HG02943 (cell line): ENCODE measurements around the gene MS4A10.

Source experiments
- ATAC-seq: cut with Tn5 transposase; IDR thresholded peaks from one replicate; pipeline ENCODE4 v1.9.1; 2021; ENCODE audit warnings: mild to moderate bottlenecking, low read depth, moderate library complexity; ENCODE audit not compliant: unreplicated experiment

Gene MS4A10

GRCh38 chr11:60785806-60786361, 751 bp downstream of the MS4A10 start:
- ATAC-seq: no peak

- no peak for ATAC-seq
Measured at GRCh38 chr11:60786811-60787567, 1.9 kb downstream of the MS4A10 start.

GRCh38 chr11:60788401-60789125, 3.4 kb downstream of the MS4A10 start:
- ATAC-seq: no peak

GRCh38 chr11:60790726-60791125, 5.6 kb downstream of the MS4A10 start:
- ATAC-seq: no peak

- no peak for ATAC-seq
Measured at GRCh38 chr11:60791153-60791933, 6.2 kb downstream of the MS4A10 start.

- no peak for ATAC-seq
Measured at GRCh38 chr11:60792521-60792920, 7.4 kb downstream of the MS4A10 start.

GRCh38 chr11:60795291-60795690, 10.2 kb downstream of the MS4A10 start:
- no peak for ATAC-seq

- no peak for ATAC-seq
Measured at GRCh38 chr11:60797846-60798630, 12.9 kb downstream of the MS4A10 start.

GRCh38 chr11:60798631-60799030, 13.5 kb downstream of the MS4A10 start:
- no peak for ATAC-seq

- ATAC-seq: no peak
Measured at GRCh38 chr11:60801194-60801593, 16.1 kb downstream of the MS4A10 start.

GRCh38 chr11:60803273-60803936, 18.3 kb downstream of the MS4A10 start:
- ATAC-seq: no peak

- no peak for ATAC-seq
Measured at GRCh38 chr11:60809249-60809648, 24.1 kb downstream of the MS4A10 start.

GRCh38 chr11:60809691-60810090, 24.6 kb downstream of the MS4A10 start:
- no peak for ATAC-seq

- no peak for ATAC-seq
Measured at GRCh38 chr11:60810151-60810550, 25.0 kb downstream of the MS4A10 start.

GRCh38 chr11:60810569-60810968, 25.4 kb downstream of the MS4A10 start:
- no peak for ATAC-seq

GRCh38 chr11:60813324-60813723, 28.2 kb downstream of the MS4A10 start:
- no peak for ATAC-seq

GRCh38 chr11:60814112-60814511, 29.0 kb downstream of the MS4A10 start:
- ATAC-seq: no peak

- ATAC-seq: no peak
Measured at GRCh38 chr11:60816590-60817157, 31.5 kb downstream of the MS4A10 start.

- ATAC-seq: no peak
Measured at GRCh38 chr11:60818057-60818456, 32.9 kb downstream of the MS4A10 start.
